Endometrial microvascular endothelial cells (primary cell): ENCODE results near the gene NPW. TPM values are rescaled to one million over a fixed set of nuclear protein-coding genes. Genes with fewer than 3 reads are reported as not detected.

Experiments used
- in situ Hi-C: cut with HindIII; loops from 2 replicates; pipeline ENCODE4 v1.10.0; 2017; ENCODE audit warnings: low sequenced_read_pairs, low pct_unique_long_range_greater_than_20kb; ENCODE audit errors: inconsistent ontology term
- total RNA-seq: library from RNA; depleted of rRNA; stranded (reverse); fragments of >200 nt; gene quantifications from one replicate; pipeline ENCODE4 v1.2.3, GENCODE V29; 2015; ENCODE audit errors: inconsistent ontology term

NPW gene
- total RNA-seq, 1 donor from 2014 or later, result not detected

GRCh38 chr16:2015117-2015946 is 4.3 kb upstream of the NPW start:
- in situ Hi-C loops, result no loop called here

- in situ Hi-C loops, result no loop called here
These were observed 3.7 kb upstream of the NPW start for GRCh38 chr16:2015947-2016208.

- in situ Hi-C loops, result no loop called here
These were observed 3.1 kb upstream of the NPW start for GRCh38 chr16:2016407-2016922.

GRCh38 chr16:2019921-2020831 is 591 bp downstream of the NPW start:
- in situ Hi-C loops, result no loop called here

GRCh38 chr16:2022723-2023091 is 3.1 kb downstream of the NPW start:
- in situ Hi-C loops, result no loop called here

GRCh38 chr16:2023092-2024031 is 3.8 kb downstream of the NPW start:
- in situ Hi-C loops, result no loop called here

GRCh38 chr16:2024032-2024420 is 4.4 kb downstream of the NPW start:
- in situ Hi-C loops, result no loop called here

- in situ Hi-C loops, result loop anchor here (25.0 kb wide), 1 partner anchor 137 kb away; the partner anchor contains the start of gene TRAF7
These were observed 5.7 kb downstream of the NPW start for GRCh38 chr16:2025251-2025650.

GRCh38 chr16:2025878-2026460 is 6.4 kb downstream of the NPW start:
- in situ Hi-C loops, result loop anchor here (25.0 kb wide), 1 partner anchor 136 kb away; the partner anchor contains the start of gene TRAF7

- in situ Hi-C loops, result loop anchor here (25.0 kb wide), 1 partner anchor 136 kb away; the partner anchor contains the start of gene TRAF7
These were observed 7.0 kb downstream of the NPW start, which contains the start of gene NHERF2 for GRCh38 chr16:2026461-2027023. NHERF2 (plus strand) TSS chr16:2026902; CDS start chr16:2027006, 104 bp downstream.

- in situ Hi-C loops, result loop anchor here (25.0 kb wide), 1 partner anchor 135 kb away; the partner anchor contains the start of gene TRAF7
These were observed 7.7 kb downstream of the NPW start for GRCh38 chr16:2027024-2028010.

GRCh38 chr16:2028146-2028545 is 8.6 kb downstream of the NPW start:
- in situ Hi-C loops, result loop anchor here (25.0 kb wide), 1 partner anchor 134 kb away; the partner anchor contains the start of gene TRAF7

GRCh38 chr16:2028620-2029220 is 9.1 kb downstream of the NPW start:
- in situ Hi-C loops, result loop anchor here (25.0 kb wide), 1 partner anchor 134 kb away; the partner anchor contains the start of gene TRAF7

GRCh38 chr16:2029350-2029749 is 9.8 kb downstream of the NPW start:
- in situ Hi-C loops, result loop anchor here (25.0 kb wide), 1 partner anchor 133 kb away; the partner anchor contains the start of gene TRAF7

- in situ Hi-C loops, result loop anchor here (25.0 kb wide), 1 partner anchor 132 kb away; the partner anchor contains the start of gene TRAF7
These were observed 10.5 kb downstream of the NPW start for GRCh38 chr16:2030036-2030435.

GRCh38 chr16:2031081-2031577 is 11.5 kb downstream of the NPW start:
- in situ Hi-C loops, result loop anchor here (25.0 kb wide), 1 partner anchor 131 kb away; the partner anchor contains the start of gene TRAF7
